Measurements from ENCODE around the gene RTL1. TPM values are rescaled to one million over a fixed set of nuclear protein-coding genes. Genes with fewer than 3 reads are reported as not detected.

RTL1 gene
- total and polyA plus RNA-seq, 2 of the 13 experiments (the other 11 are each of a cell fraction or from before 2014, with no cell fraction given) = not detected

- in situ Hi-C loops (cut with HindIII; ENCODE audit: extremely low pct_ligation_motif_present, low pct_unique_long_range_greater_than_20kb) (no loop called here), intact Hi-C loops (cut with micrococcal nuclease; ENCODE audit: unreplicated experiment) (no loop called here)
- no peaks in the 10 kb centered on the region for H4K20me1 ChIP-seq (ENCODE audit: insufficient read depth, low read length)
- ChIA-PET CTCF (ENCODE audit: low intra/inter-chr PET ratio, low total read pairs) (no interaction called here), POLR2A (no interaction called here)
- no peak overlapping the region for H3K27ac ChIP-seq (ENCODE audit: extremely low read length, insufficient read depth, low read length)
- H3K9ac ChIP-seq (ENCODE audit: insufficient read depth, low read depth, low read length) = no peak overlapping the region
- DNase-seq (ENCODE audit: low spot score) = no peak
- 3% methylated on average over 3 of the region's 3 CpGs for WGBS (ENCODE audit: low lambda C conversion rate)
- no peak for FAIRE-seq
- H2AFZ ChIP-seq (ENCODE audit: low read length) = no peak overlapping the region
- no peaks in the 10 kb centered on the region for H3K27me3 ChIP-seq (ENCODE audit: control insufficient read depth in 1 of 2, insufficient read depth in 2 of 2, low read length in 2 of 2)
- TF ChIP-seq, protein P1, sequence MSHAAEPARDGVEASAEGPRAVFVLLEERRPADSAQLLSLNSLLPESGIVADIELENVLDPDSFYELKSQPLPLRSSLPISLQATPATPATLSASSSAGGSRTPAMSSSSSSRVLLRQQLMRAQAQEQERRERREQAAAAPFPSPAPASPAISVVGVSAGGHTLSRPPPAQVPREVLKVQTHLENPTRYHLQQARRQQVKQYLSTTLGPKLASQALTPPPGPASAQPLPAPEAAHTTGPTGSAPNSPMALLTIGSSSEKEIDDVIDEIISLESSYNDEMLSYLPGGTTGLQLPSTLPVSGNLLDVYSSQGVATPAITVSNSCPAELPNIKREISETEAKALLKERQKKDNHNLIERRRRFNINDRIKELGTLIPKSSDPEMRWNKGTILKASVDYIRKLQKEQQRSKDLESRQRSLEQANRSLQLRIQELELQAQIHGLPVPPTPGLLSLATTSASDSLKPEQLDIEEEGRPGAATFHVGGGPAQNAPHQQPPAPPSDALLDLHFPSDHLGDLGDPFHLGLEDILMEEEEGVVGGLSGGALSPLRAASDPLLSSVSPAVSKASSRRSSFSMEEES (CRISPR knock-in tag; IDR thresholded peaks at IDR 0.05) = no peak
- TF ChIP-seq KDM1A (CRISPR knock-in tag; IDR thresholded peaks at IDR 0.05) = no peak
- no peak for TF ChIP-seq NFKB2 (CRISPR knock-in tag; IDR thresholded peaks at IDR 0.05; ENCODE audit: borderline replicate concordance)
- no peak for TF ChIP-seq GATA4 (IDR thresholded peaks at IDR 0.05; ENCODE audit: borderline replicate concordance, low read depth)
- TF ChIP-seq ARID5B (CRISPR knock-in tag; IDR thresholded peaks at IDR 0.05) = no peak
- no peak for TF ChIP-seq HDAC6 (IDR thresholded peaks at IDR 0.05; ENCODE audit: low read depth, low read length)
- TF ChIP-seq ZNF382 (CRISPR knock-in tag; IDR thresholded peaks at IDR 0.05; ENCODE audit: borderline replicate concordance) = no peak
- TF ChIP-seq ZSCAN20 (CRISPR knock-in tag; IDR thresholded peaks at IDR 0.05; ENCODE audit: borderline replicate concordance) = no peak
- no peak for TF ChIP-seq HOXA7 (CRISPR knock-in tag; IDR thresholded peaks at IDR 0.05)
- BruUV-seq (replicated peaks) = no TSS peak
- no peak for ATAC-seq
- H3K4me1 ChIP-seq (ENCODE audit: insufficient read depth, low read length) = no peaks in the 10 kb centered on the region
- H3K79me2 ChIP-seq (ENCODE audit: insufficient read depth, low read length) = no peaks in the 10 kb centered on the region
- no peak overlapping the region for H3K4me3 ChIP-seq (replicated peaks in 1 of 3; ENCODE audit: insufficient read depth in 1 of 3, low read depth in 2 of 3, low read length in 3 of 3)
- H3K36me3 ChIP-seq (replicated peaks in 1 of 2; ENCODE audit: control insufficient read depth in 1 of 2, insufficient read depth in 2 of 2, low read length in 2 of 2) = no peaks in the 10 kb centered on the region
- H3K9me3 ChIP-seq (ENCODE audit: low read length) = no peaks in the 10 kb centered on the region
- no peak overlapping the region for H3K4me2 ChIP-seq (ENCODE audit: low read depth, low read length)
Measured at GRCh38 chr14:100950024-100950423, 46.5 kb upstream of the RTL1 start.
